Duodenal mucosa (tissue), 2 donors: ENCODE measurements around the gene TAF12.
"Not testable (repeated sequence)": the region's sequence is repeated elsewhere in the genome, so short reads cannot be mapped to it uniquely, and the experiment has no call there.

ENCODE experiments used
- H3K27ac ChIP-seq: one replicate; pipeline ENCODE4 v1.7.0; 2013; ENCODE audit warnings: low read depth, low read length
- H3K27me3 ChIP-seq, 2 donors: one replicate each; pipeline ENCODE4 v1.7.0; 2013; ENCODE audit warnings: low read length in 2 of 2, control low read depth in 1 of 2; ENCODE audit not compliant: insufficient read depth in 2 of 2, control insufficient read depth in 1 of 2
- H3K36me3 ChIP-seq, 2 donors: one replicate each; pipeline ENCODE4 v1.7.0; 2013; ENCODE audit warnings: low read length in 2 of 2, control low read depth in 1 of 2; ENCODE audit not compliant: insufficient read depth in 2 of 2, control insufficient read depth in 1 of 2
- H3K4me1 ChIP-seq, 2 donors: one replicate each; pipeline ENCODE4 v1.7.0; 2013; ENCODE audit warnings: low read length in 2 of 2, control low read depth in 1 of 2; ENCODE audit not compliant: insufficient read depth in 2 of 2, control insufficient read depth in 1 of 2
- H3K4me3 ChIP-seq, 2 donors: one replicate each; pipeline ENCODE4 v1.7.0; 2013; ENCODE audit warnings: low read length in 2 of 2, low read depth in 1 of 2
- H3K9ac ChIP-seq, 2 donors: one replicate each; pipeline ENCODE4 v1.7.0; 2013; ENCODE audit warnings: low read length in 2 of 2, low read depth in 1 of 2
- H3K9me3 ChIP-seq, 2 donors: one replicate each; pipeline ENCODE4 v1.7.0; 2013; ENCODE audit warnings: low read length in 2 of 2, control low read depth in 1 of 2; ENCODE audit not compliant: control insufficient read depth in 1 of 2

The TAF12 gene

DNA sequence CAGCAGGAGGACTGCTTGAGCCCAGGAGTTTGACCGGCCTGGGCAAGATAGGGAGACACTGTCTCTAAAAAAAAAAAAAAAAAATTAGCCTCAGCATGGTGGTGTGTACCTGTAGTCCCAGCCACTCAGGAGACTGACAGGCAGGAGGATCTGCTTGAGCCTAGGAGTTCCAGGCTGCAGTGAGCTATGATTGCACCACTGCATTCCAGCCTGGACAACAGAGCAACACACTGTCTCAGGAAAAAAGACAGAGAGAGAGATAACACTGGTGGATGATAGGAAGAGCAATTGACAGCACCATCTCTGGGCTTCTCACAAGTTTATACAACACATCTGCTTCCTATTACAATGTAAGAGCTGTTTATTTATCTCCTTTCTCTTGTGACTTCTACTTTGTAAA is 3.2 kb upstream of the TAF12 start:
- H3K4me3 ChIP-seq: no peak overlapping the region
- no peaks in the 10 kb centered on the region for H3K9me3 ChIP-seq
- no peaks in the 10 kb centered on the region for H3K27me3 ChIP-seq
- H3K36me3 ChIP-seq: no peaks in the 10 kb centered on the region
- H3K27ac ChIP-seq: no peak overlapping the region
- H3K4me1 ChIP-seq: peaks cover 26 to 32% of the 10 kb centered on the region in 2 donors
- H3K9ac ChIP-seq: no peak overlapping the region

DNA sequence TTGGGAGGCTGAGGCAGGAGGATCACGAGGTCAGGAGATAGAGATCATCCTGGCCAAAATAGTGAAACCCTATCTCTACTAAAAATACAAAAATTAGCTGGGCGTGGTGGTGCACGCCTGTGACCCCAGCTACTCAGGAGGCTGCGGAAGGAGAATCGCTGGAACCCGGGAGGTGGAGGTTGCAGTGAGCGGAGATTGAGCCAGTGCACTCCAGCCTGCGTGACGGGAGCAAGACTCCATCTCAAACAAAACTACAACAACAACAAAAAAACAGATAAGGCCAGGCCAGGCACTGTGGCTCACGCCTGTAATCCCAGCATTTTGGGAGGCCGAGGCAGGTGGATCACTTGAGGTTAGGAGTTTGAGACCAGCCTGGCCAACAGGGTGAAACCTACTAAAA is 2.5 kb upstream of the TAF12 start:
- not testable (repeated sequence) for H3K4me3 ChIP-seq, H3K27ac ChIP-seq, H3K27me3 ChIP-seq, H3K9ac ChIP-seq, H3K36me3 ChIP-seq, H3K9me3 ChIP-seq
- H3K4me1 ChIP-seq: peaks cover 26 to 32% of the 10 kb centered on the region in 2 donors

DNA sequence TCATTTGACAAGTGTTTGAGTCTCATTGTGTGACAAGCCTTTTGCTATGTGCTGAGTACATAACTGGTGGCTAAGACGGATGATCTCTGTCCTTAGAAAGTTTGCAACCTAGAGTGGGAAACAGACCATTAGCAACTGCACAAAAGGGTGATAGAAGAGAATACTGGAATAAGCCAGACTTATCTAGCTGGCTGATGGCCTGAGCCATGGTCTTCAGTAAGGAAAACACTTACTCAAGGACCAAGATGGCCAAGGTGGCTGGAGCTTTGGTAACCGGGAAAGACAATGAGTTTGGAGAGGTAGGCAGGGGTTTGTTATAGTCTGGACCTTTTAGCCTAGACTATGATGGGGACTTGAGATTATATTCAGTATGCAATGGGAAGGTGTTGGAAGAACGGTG is 1.6 kb upstream of the TAF12 start:
- H3K27ac ChIP-seq: no peak overlapping the region
- peak overlapping the region; percentile 22 to 96 for H3K9ac ChIP-seq
- no peaks in the 10 kb centered on the region for H3K36me3 ChIP-seq
- no peaks in the 10 kb centered on the region for H3K27me3 ChIP-seq
- no peaks in the 10 kb centered on the region for H3K9me3 ChIP-seq
- peak overlapping the region in 1 of 2 donors; percentile 91 for H3K4me3 ChIP-seq
- H3K4me1 ChIP-seq: peaks cover 26 to 32% of the 10 kb centered on the region in 2 donors

DNA sequence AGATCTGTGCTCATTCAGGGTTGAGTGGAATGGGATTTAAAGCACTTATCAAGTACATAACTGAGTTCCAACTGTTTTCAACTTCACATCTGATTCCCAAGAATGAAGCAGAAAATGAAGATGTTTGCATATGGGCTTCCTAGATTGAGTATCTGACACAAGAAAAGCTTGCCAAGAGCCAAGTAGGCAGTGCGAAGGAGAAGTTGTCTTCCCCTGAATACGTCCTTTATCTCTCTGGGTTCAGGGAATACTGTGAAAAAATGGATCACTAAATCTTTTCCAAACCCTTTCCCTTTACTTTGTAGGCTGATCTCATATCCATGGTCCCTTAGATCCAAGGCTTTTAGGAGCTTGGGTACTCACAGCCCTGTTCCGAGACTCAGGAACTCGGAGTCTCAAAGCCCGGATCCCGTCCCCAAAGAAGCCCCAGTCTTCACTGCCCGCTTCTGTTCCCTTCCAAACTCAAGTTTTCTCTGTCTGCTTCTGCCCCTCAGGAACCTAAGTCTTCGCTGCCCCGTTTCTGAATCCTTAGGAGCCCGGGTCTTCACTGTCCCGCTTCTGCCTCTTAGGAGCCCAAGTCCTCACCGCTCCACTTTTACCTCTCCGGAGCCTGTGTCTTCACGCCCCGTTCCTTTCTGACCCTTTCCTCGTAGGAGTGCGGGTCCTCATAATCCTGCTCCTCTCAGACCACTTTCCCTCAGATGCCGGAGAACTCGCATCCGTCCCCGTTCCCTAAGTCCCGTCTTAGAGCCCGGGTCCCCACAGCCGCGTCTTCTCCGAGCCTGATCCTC is 616 bp downstream of the TAF12 start:
- Histone ChIP-seq H3K4me1 (peaks cover 18 to 22% of the 10 kb centered on the region in 2 donors), H3K9ac (peak overlapping the region; percentile 96 to 98), H3K27ac (peak overlapping the region; percentile 67), H3K36me3 (no peaks in the 10 kb centered on the region), H3K27me3 (no peaks in the 10 kb centered on the region), H3K9me3 (no peaks in the 10 kb centered on the region), H3K4me3 (peak overlapping the region; percentile 91 to 96)

DNA sequence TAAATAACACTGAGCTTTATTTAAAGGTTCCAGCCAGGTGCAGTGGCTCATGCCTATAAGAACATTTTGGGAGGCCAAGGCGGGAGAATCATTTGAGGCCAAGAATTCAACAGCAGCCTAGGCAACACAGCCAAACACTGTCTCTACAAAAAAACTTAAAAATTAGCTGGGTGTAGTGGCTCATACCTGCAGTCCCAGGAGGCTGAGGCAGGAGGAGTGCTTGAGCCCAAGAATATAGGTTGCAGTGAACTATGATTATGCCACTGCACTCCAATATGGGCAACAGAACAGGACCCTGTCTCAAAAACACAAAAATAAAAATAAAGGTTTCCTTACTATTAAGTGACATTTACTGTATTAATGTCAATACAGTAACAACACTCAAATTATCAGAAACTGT is 2.1 kb downstream of the TAF12 start:
- Histone ChIP-seq H3K9ac (no peak overlapping the region), H3K4me1 (peaks cover 16 to 18% of the 10 kb centered on the region in 2 donors), H3K27me3 (no peaks in the 10 kb centered on the region), H3K27ac (no peak overlapping the region), H3K4me3 (no peak overlapping the region), H3K9me3 (no peaks in the 10 kb centered on the region), H3K36me3 (peaks cover 0 to 3% of the 10 kb centered on the region in 2 donors)

DNA sequence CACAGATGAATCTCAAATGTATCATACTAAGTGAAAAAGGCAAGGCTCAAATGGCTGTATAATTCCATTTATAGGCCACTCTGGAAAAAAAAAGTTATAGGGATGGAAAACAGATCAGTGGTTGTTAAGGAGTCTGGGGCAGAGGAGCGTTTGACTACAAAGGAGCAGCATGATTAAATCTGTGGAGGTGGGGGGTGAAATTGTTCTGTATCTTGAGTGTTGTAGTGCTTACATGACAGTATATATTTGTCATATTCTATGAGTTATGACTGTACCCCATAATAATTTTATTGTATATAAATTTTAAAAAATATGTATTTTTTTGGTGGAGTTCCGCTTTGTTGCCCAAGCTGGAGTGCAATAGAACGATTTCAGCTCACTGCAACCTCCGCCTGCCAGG is 10.3 kb downstream of the TAF12 start:
- Histone ChIP-seq H3K4me3 (no peak overlapping the region), H3K9ac (no peak overlapping the region), H3K4me1 (no peaks in the 10 kb centered on the region), H3K9me3 (no peaks in the 10 kb centered on the region), H3K36me3 (peaks cover 0 to 3% of the 10 kb centered on the region in 2 donors), H3K27ac (no peak overlapping the region), H3K27me3 (no peaks in the 10 kb centered on the region)

DNA sequence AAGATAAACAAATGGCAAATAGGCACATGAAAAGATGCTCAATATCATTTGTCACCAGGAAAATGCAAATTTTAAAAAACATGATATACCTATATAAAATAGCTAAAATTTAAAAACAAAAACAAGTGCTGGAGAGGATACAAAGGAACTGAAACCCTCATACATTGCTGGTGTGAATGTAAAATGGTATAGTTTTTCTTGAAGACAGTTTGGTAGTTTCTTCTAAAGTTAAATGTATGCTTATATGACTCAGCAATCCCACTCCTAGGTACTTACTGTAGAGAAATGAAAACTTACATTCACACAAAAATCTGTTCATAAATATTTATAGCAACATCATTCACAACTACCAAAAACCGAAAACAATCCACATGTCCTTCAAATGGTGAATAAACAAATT is 11.2 kb downstream of the TAF12 start:
- Histone ChIP-seq H3K36me3 (peaks cover 0 to 2% of the 10 kb centered on the region in 2 donors), H3K4me1 (no peaks in the 10 kb centered on the region), H3K9ac (no peak overlapping the region), H3K4me3 (no peak overlapping the region), H3K27ac (no peak overlapping the region), H3K9me3 (no peaks in the 10 kb centered on the region), H3K27me3 (no peaks in the 10 kb centered on the region)

DNA sequence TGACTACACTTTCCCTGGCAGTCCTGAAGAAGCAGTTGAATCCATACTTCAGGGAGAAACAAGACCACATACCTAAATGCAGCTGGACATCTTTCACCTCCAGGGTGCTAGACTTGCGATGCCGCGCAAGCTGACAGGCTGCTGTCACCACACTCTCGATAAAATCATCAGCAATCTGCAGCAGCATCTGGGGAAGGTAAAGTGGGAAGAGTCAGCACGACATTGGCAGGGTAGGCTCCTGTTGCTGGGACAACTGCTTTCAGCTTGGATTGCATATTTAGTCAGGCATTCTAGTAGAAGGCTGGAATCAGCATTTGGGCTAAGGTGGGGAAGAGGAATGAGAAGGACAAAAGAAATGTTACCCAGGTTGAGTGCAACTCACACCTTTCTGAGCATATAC is 29.7 kb downstream of the TAF12 start:
- Histone ChIP-seq H3K27me3 (no peaks in the 10 kb centered on the region), H3K27ac (no peak overlapping the region), H3K4me1 (no peaks in the 10 kb centered on the region), H3K36me3 (peaks cover 23 to 52% of the 10 kb centered on the region in 2 donors), H3K9ac (no peak overlapping the region), H3K9me3 (no peaks in the 10 kb centered on the region), H3K4me3 (no peak overlapping the region)

DNA sequence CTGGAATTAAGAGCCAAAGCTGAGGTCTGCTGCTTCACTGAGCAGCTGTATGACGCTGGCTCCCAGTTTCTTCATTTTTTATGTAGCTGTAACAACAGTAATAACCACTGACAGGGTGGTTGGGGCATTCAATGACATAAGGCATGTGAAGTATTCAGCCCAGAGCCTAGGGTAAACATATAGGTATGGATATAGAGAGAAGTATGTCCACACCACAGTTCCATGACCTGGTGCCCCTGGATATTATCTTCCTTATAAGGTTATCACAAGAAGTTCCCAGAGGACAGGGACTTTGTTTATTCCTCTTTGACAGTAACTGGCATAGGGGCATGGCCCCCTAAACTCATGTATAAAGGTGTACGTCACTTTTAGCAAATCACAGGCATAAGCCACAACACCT is 36.1 kb downstream of the TAF12 start:
- no peak overlapping the region for H3K4me3 ChIP-seq
- H3K27ac ChIP-seq: no peak overlapping the region
- no peaks in the 10 kb centered on the region for H3K4me1 ChIP-seq
- no peak overlapping the region for H3K9ac ChIP-seq
- H3K36me3 ChIP-seq: peaks cover 20 to 67% of the 10 kb centered on the region in 2 donors
- no peaks in the 10 kb centered on the region for H3K9me3 ChIP-seq
- no peaks in the 10 kb centered on the region for H3K27me3 ChIP-seq

DNA sequence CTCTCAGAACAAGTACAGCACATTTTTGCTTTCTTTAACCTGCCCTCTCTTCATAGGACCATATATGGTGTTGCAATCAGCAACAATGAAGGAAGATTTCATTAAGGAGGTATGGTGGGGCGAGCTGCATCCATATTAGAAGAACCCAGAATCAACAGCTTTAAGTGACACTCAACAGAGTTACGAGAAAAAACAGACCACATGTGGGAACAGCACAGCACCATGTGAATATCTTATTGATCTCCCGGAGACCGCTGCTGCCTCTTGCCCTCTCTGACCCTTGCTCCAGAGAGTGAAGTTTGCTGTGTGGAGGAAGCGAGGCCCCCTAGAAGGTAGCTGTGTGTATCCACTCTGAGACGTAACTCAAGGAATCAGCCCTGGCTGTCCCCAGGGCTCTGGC is 37.9 kb downstream of the TAF12 start:
- H3K4me3 ChIP-seq: no peak overlapping the region
- no peaks in the 10 kb centered on the region for H3K27me3 ChIP-seq
- H3K4me1 ChIP-seq: no peaks in the 10 kb centered on the region
- peaks cover 19 to 60% of the 10 kb centered on the region in 2 donors for H3K36me3 ChIP-seq
- H3K9me3 ChIP-seq: no peaks in the 10 kb centered on the region
- no peak overlapping the region for H3K27ac ChIP-seq
- no peak overlapping the region for H3K9ac ChIP-seq
